GM12801 (cell line): ENCODE data around the gene NSG2.

Experiments used
- TF ChIP-seq, protein P1 (sequence below): IDR thresholded peaks from one replicate; pipeline ENCODE4 v1.5.1; 2011; ENCODE audit warnings: control low read depth; ENCODE audit not compliant: insufficient read length; ENCODE audit errors: extremely low read depth

NSG2 gene

DNA sequence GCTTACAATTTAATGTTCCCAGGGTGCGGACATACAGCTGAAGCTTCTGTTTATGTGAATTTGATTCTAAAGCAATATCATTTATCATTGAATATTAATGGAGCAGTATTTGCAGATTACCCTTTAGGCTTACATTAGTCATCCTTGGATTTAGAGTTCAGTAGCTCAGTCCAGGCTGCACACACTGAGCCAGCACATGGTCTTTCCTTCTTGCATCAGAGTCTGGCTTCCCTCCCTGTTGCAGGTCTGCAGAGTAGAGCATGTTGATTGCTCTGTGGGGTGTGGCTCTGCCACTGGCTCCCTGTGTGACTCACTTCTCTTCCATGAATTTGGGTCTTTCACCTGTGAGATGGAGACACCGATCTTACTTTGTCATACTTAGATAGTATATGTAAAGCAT, 36.8 kb downstream of the NSG2 start:
- TF ChIP-seq, protein P1, sequence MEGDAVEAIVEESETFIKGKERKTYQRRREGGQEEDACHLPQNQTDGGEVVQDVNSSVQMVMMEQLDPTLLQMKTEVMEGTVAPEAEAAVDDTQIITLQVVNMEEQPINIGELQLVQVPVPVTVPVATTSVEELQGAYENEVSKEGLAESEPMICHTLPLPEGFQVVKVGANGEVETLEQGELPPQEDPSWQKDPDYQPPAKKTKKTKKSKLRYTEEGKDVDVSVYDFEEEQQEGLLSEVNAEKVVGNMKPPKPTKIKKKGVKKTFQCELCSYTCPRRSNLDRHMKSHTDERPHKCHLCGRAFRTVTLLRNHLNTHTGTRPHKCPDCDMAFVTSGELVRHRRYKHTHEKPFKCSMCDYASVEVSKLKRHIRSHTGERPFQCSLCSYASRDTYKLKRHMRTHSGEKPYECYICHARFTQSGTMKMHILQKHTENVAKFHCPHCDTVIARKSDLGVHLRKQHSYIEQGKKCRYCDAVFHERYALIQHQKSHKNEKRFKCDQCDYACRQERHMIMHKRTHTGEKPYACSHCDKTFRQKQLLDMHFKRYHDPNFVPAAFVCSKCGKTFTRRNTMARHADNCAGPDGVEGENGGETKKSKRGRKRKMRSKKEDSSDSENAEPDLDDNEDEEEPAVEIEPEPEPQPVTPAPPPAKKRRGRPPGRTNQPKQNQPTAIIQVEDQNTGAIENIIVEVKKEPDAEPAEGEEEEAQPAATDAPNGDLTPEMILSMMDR = no peak

DNA sequence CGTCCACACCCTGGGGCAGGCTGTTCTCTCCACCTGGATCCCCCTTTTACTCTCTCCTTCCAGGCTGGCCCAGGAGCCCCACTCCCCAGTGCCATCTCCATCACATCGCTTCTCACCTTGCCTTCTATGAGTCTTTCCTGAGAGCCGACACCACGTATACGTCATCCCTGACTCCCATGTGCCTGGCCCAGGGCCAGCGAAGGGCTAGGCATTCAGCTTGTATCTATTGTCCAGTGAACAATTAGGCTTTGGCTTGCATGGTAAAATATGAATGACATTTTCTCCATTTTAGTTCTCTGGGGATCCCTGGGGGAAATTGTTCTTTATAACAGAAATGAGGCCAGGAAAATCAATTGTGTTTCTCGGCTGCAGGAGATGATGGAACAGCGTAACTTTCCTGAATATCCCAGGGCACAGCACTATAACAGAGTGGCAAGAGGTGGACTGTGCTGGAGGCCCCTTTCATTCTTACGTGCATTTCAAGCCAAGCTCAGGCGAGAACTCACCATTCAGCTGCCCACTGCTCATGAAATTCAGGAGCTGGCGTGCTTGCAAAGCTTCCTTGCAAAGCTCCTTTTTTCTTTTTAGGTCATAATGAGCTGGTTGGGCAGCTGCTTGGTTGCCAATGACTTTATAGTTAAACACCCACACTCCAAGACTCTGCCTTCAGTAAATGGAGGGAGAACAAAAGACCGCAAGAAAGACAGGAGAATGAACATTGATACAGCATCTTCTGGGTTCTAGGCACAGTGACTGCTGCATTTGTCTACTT, 37.7 kb downstream of the NSG2 start:
- TF ChIP-seq, protein P1 = no peak

DNA sequence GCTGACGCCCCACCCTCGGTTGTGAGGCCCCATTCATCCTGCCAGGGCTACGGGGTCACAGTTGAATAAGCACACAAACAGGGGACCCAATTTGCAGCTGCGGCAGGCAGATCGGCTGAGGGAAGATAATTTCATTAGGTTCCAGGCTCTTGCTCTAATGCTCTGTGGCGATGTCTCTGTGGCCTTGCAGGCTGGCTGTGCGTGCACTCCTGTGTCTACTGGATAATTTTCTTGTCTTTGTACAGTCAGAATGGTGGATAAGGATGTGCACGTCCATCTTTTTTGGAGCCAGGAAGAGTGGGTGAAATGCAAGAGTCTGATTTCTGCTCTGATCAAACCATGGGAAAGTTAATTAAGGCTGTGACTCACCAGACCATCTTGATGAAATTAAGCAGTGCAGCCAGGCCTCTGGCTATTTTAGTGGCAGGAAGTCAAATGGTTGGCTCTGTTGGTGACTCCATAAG, 39.2 kb downstream of the NSG2 start:
- TF ChIP-seq, protein P1 = no peak

DNA sequence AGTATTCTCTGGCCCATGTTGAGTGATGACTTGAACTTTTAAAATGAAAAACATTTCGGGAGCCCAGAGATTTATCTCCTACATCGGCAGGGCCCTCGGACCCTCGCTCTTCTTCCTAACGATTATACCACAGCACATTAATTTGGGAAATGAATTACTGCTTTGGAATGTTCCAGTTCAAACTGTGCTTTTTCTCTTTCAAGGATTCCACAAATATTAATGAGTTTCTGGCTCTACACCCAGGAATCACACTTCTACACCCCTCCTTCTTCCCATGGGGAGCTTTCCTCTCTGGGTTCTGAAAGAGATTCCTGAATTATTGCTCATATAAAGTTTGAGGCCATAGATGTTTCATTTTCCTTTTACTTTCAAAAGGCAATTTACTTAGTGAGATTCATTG, 41.2 kb downstream of the NSG2 start:
- TF ChIP-seq, protein P1 = no peak

DNA sequence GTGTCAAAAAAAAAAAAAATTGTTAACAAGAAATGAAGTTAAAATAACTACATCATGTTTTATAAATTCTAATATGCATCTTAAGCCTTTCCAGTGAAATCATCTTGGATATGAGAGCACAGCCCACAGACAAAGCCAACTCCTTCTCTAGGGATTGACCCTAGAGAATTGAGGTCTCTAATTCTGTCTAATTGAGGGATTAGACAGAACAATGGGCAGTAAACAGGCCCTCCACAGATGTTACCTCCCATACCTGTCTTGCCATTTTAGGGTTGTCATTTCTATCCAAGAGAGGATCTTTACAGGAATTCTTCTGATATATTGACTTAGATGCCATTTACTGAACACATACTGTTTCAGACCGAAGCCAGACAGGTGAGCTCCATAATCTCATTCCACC, 42.3 kb downstream of the NSG2 start:
- TF ChIP-seq, protein P1 = no peak

DNA sequence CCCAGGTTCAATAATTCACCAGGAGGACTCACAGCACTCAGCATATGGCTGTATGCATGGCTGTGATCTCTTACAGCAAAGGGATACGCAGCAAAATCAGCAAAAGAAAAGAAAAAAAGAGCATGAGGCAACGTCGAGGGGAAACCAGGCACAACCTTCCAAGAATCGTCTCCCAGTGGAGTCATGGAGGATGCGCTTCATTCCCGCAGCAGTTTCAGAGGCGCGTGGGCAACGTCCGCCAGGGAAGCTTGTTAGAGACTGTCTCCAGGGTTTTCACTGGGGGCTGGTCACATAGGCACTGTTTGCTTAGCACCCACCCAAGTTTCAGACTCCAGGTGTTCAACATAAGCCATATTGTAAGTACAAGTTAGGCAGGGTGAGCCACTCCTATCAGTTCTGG, 44.6 kb downstream of the NSG2 start:
- TF ChIP-seq, protein P1 = no peak

DNA sequence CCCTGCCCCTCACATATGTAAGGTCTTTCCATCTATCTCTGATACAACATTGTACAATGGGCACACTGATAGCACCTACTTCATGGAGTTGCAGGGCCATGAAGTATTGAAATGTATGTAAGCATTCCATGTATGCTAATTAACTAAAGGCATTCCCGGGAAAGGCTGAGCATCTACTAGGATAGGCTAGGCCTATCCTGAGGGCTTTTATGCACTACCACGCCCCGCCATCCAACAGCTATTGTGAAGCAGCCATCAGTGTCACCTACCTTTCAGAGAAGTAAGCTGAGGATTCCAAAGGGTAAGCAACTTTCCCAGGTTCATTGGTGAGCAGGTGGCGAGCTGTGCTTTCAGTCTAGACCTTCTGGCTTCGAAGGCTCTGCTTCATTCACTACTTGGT, 47.6 kb downstream of the NSG2 start:
- TF ChIP-seq, protein P1 = no peak
